Spleen (tissue), 11 donors: Measurements from ENCODE around the gene TIPRL. TPM values are rescaled to one million over a fixed set of nuclear protein-coding genes. Genes with fewer than 3 reads are reported as not detected.
"Not testable (repeated sequence)": the region's sequence is repeated elsewhere in the genome, so short reads cannot be mapped to it uniquely, and the experiment has no call there.

ENCODE experiments used
- DNase-seq: peaks from one replicate; pipeline ENCODE4 v3.0.0-alpha.2; 2020
- H3K27ac ChIP-seq, 8 donors: fragments of 200-600 bp; sonication (generic) in 7 of 8; 1 replicate in 4 of 8; 2 replicates in 4 of 8; pipeline versions ENCODE4 v1.5.0 to v1.8.0; 2016 to 2021; ENCODE audit warnings: inconsistent platforms in 4 of 8, mild to moderate bottlenecking in 4 of 8, moderate library complexity in 1 of 8
- H3K27me3 ChIP-seq, 7 donors: fragments of 200-600 bp; sonication (generic) in 6 of 7; replicated peaks in 1 of 7; 1 replicate in 4 of 7; 2 replicates in 3 of 7; pipeline versions ENCODE4 v1.5.0 to v1.8.0; 2016 to 2021; ENCODE audit warnings: inconsistent platforms in 3 of 7, mild to moderate bottlenecking in 1 of 7
- H3K36me3 ChIP-seq, 6 donors: fragments of 200-600 bp; sonication (generic) in 5 of 6; 1 replicate in 4 of 6; 2 replicates in 2 of 6; pipeline versions ENCODE4 v1.5.0 to v1.8.0; 2016 to 2021; ENCODE audit warnings: inconsistent platforms in 2 of 6
- H3K4me1 ChIP-seq, 6 donors: fragments of 200-600 bp; sonication (generic) in 5 of 6; 1 replicate in 3 of 6; 2 replicates in 3 of 6; pipeline versions ENCODE4 v1.5.0 to v1.8.0; 2016 to 2021; ENCODE audit warnings: inconsistent platforms in 3 of 6
- H3K4me3 ChIP-seq, 8 donors: fragments of 200-600 bp; sonication (generic) in 7 of 8; 1 replicate in 4 of 8; 2 replicates in 4 of 8; pipeline versions ENCODE4 v1.5.0 to v1.8.0; 2016 to 2021; ENCODE audit warnings: inconsistent platforms in 4 of 8, mild to moderate bottlenecking in 4 of 8, moderate library complexity in 2 of 8
- H3K9me3 ChIP-seq, 8 donors: fragments of 200-600 bp; sonication (generic) in 7 of 8; 1 replicate in 4 of 8; 2 replicates in 4 of 8; pipeline versions ENCODE4 v1.5.0 to v1.8.0; 2016 to 2021; ENCODE audit warnings: inconsistent platforms in 4 of 8
- POLR2A ChIP-seq, 3 donors: fragments of 450-650 bp; IDR thresholded peaks; one replicate each; pipeline ENCODE4 v1.5.1; 2017; ENCODE audit warnings: antibody characterized with exemption in 3 of 3, mild to moderate bottlenecking in 1 of 3
- POLR2AphosphoS5 ChIP-seq, 3 donors: sonication (generic); formaldehyde crosslinking; IDR thresholded peaks; one replicate each; pipeline ENCODE4 v1.5.1; 2017; ENCODE audit warnings: antibody characterized with exemption in 3 of 3
- WGBS, 5 donors: extraction: QIAGEN DNeasy Blood & Tissue Kit in 3 of 5; methylation state at CpG; one replicate each; pipeline versions ENCODE4 v1.1.5 to v1.1.7; 2013 to 2018; 5-methylcytosine and 5-hydroxymethylcytosine counted together
- intact Hi-C: fragments of 100-400 bp; cut with DNase I; formaldehyde crosslinking; loops from one replicate; pipeline ENCODE4 v1.15.0; 2023; ENCODE audit warnings: low total_unique reads
- polyA plus RNA-seq, 3 donors: library from polyadenylated mRNA; stranded (reverse); fragments of 200-250 nt; gene quantifications; one replicate each; pipeline ENCODE4 v1.2.1, GENCODE V29; 2013
- total RNA-seq, 7 donors: library from RNA; depleted of rRNA in 3 of 7; stranded (reverse); fragments of >200 nt in 3 of 7; fragmentation: NEBNext Ultra II Directional in 4 of 7; extraction: Animal tissue kit (Norgen Biotek cat#: 25700) in 4 of 7; gene quantifications; one replicate each; pipeline versions ENCODE4 v1.1.0 to v1.2.1, GENCODE V29; 2016 to 2021
- TF ChIP-seq, protein P1 (sequence below), 11 experiments: fragments of 200-600 bp in 7 of 11; fragments of 450-650 bp in 4 of 11; sonication (generic) in 4 of 11; IDR thresholded peaks in 8 of 11; conservative IDR thresholded peaks in 3 of 11; 1 replicate in 7 of 11; 2 replicates in 4 of 11; pipeline versions ENCODE4 v1.4.0 to v1.8.0; 2016 to 2021; ENCODE audit warnings: antibody characterized with exemption in 11 of 11, inconsistent platforms in 4 of 11, mild to moderate bottlenecking in 1 of 11
- donor health status: healthy with polysubstance abuse.
- donor health status: DM: no; HTN: no; CAD: no; lungs with moderate emphysema.
- donor health status: DM: no; HTN: no; CAD: no.
- donor health status: Bipolar disorder and iron deficiency.
- donor health status: healthy.
- donor health status: DM: no; HTN: no; CAD: no.
- donor health status: DM: yes; HTN: yes; CAD: no.

Gene TIPRL
- total and polyA plus RNA-seq, 10 donors = 10.1 to 26.3 (median 17.5) TPM

DNA sequence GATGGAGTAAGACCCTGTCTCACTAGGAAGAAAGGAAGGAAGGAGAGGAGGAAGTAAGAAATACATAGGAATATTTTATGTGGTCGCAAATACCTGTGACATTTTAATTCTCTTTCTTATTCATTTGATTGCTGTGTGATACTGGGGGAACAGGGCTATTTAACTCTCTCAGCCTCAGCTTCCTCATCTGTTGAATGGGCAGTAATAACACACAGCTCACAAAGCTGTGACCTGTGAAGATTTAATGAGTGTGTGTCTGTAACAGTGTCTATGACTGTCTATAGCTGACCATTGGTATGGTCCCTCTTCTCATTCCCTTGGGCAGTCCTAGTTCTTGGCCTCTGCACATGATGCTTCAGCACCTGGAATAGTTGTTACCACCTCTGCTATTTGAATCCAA lies 28.5 kb upstream of the TIPRL start:
- no peaks in the 10 kb centered on the region for H3K36me3 ChIP-seq
- peak overlapping the region in 1 of 8 donors; percentile 65 for H3K27ac ChIP-seq
- H3K27me3 ChIP-seq = no peaks in the 10 kb centered on the region
- intact Hi-C loops = no loop called here
- DNase-seq = no peak
- H3K9me3 ChIP-seq = no peaks in the 10 kb centered on the region
- peaks cover 0 to 25% (median 15%) of the 10 kb centered on the region in 6 donors for H3K4me1 ChIP-seq
- H3K4me3 ChIP-seq = no peak overlapping the region
- no peak for TF ChIP-seq POLR2AphosphoS5 (IDR thresholded peaks at IDR 0.05)
- TF ChIP-seq POLR2A (IDR thresholded peaks at IDR 0.05) = no peak
- TF ChIP-seq, protein P1, sequence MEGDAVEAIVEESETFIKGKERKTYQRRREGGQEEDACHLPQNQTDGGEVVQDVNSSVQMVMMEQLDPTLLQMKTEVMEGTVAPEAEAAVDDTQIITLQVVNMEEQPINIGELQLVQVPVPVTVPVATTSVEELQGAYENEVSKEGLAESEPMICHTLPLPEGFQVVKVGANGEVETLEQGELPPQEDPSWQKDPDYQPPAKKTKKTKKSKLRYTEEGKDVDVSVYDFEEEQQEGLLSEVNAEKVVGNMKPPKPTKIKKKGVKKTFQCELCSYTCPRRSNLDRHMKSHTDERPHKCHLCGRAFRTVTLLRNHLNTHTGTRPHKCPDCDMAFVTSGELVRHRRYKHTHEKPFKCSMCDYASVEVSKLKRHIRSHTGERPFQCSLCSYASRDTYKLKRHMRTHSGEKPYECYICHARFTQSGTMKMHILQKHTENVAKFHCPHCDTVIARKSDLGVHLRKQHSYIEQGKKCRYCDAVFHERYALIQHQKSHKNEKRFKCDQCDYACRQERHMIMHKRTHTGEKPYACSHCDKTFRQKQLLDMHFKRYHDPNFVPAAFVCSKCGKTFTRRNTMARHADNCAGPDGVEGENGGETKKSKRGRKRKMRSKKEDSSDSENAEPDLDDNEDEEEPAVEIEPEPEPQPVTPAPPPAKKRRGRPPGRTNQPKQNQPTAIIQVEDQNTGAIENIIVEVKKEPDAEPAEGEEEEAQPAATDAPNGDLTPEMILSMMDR (IDR thresholded peaks at IDR 0.05 in 8 of 11, conservative IDR thresholded peaks at IDR 0.05 in 3 of 11) = no peak
- 83 to 94% (median 92%) methylated on average over 1 of the region's 1 CpG for WGBS, 5 donors

DNA sequence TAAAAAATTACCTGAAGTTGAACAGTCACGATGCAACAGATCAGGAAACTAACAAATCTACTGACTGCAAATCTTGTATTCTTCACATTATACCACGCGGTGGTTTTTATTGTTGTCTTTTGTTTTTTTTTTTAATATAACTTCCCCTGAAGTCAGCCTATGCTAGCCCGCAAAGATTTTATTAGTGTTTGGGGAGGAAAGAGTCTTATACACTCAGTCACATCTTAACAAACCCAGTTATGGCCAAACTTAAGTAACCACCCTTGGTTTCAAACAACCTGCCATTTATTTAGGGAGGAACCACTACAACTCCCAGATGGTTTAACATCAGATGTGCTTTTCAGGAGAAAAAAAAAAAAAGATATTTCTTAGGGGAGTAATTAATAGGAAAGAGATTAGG lies 26.8 kb upstream of the TIPRL start:
- Histone ChIP-seq H3K4me3 (no peak overlapping the region), H3K9me3 (peaks cover 0 to 6% (median under 1%) of the 10 kb centered on the region in 8 donors), H3K4me1 (peaks cover 0 to 15% (median 10%) of the 10 kb centered on the region in 6 donors), H3K27me3 (no peaks in the 10 kb centered on the region), H3K27ac (no peak overlapping the region), H3K36me3 (no peaks in the 10 kb centered on the region)
- no peak for DNase-seq
- intact Hi-C loops = no loop called here
- TF ChIP-seq, protein P1 (IDR thresholded peaks at IDR 0.05 in 8 of 11, conservative IDR thresholded peaks at IDR 0.05 in 3 of 11) = no peak
- TF ChIP-seq POLR2A (IDR thresholded peaks at IDR 0.05) (no peak), POLR2AphosphoS5 (IDR thresholded peaks at IDR 0.05) (no peak)
- WGBS, 5 donors = 83 to 95% (median 92%) methylated on average over 4 of the region's 4 CpGs

DNA sequence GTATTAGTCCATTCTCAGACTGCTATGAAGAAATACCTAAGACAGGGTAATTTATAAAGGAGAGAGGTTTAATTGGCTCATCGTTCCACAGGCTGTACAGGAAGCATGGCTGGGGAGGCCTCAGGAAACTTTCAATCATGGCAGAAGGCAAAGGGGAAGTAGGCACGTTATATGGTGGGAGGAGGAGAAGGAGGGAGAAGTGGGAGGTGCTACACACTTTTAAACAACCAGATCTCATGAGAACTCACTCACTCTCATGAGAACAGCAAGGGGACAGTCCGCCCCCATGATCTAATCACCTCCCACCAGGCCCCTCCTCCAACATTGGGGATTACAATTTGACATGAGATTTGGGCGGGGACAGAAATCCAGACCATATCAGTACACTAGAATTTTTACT lies 24.1 kb upstream of the TIPRL start:
- H3K4me1 ChIP-seq, H3K36me3 ChIP-seq, H3K4me3 ChIP-seq, intact Hi-C loops, H3K27me3 ChIP-seq, H3K27ac ChIP-seq, DNase-seq: not testable (repeated sequence)
- 43 to 52% (median 49%) methylated on average over 4 of the region's 4 CpGs for WGBS, 5 donors
- peaks cover 0 to 34% (median 25%) of the 10 kb centered on the region in 8 donors for H3K9me3 ChIP-seq

DNA sequence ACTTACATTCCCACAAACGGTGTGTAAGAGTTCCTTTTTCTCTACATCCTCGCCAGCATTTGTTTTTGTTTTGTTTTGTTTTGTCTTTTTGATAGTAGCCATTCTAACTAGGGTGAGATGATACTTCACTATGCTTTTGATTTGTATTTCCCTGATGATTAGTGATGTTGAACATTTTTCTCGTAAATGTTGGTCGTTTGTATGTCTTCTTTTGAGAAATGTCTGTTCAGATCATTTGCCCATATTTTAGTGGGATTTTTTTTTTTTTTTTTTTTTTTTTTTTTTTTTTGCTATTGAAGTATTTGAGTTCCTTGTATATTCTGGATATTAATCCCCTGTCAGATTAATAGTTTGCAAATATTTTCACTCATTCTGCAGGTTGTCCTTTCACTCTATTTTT lies 22.9 kb upstream of the TIPRL start:
- no peaks in the 10 kb centered on the region for H3K36me3 ChIP-seq
- H3K4me3 ChIP-seq = no peak overlapping the region
- H3K9me3 ChIP-seq = peaks cover 0 to 46% (median 37%) of the 10 kb centered on the region in 8 donors
- intact Hi-C loops = no loop called here
- WGBS, 5 donors = 59 to 88% (median 68%) methylated on average over 4 of the region's 4 CpGs
- TF ChIP-seq POLR2AphosphoS5 (IDR thresholded peaks at IDR 0.05) (no peak), POLR2A (IDR thresholded peaks at IDR 0.05) (no peak)
- TF ChIP-seq, protein P1 (IDR thresholded peaks at IDR 0.05 in 8 of 11, conservative IDR thresholded peaks at IDR 0.05 in 3 of 11) = no peak
- no peak overlapping the region for H3K27ac ChIP-seq
- H3K27me3 ChIP-seq = no peaks in the 10 kb centered on the region
- H3K4me1 ChIP-seq = no peaks in the 10 kb centered on the region
- DNase-seq = no peak

DNA sequence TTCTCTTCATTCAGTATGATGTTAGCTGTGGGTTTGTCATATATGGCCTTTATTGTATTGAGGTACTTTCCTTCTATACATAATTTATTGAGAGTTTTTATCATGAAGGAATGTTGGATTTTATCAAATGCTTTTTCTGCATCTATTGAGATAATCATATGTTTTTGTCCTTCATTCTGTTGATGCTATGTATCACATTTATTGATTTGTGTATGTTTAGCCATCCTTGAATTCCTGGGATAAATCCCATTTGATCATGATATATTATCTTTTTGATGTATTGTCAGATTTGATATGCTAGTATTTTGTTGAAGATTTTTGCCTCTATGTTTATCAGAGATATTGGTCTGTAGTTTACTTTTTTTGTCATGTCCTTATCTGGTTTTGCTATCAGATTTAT lies 21.1 kb upstream of the TIPRL start:
- intact Hi-C loops = no loop called here
- Histone ChIP-seq H3K4me1 (no peaks in the 10 kb centered on the region), H3K36me3 (no peaks in the 10 kb centered on the region), H3K27ac (no peak overlapping the region), H3K27me3 (no peaks in the 10 kb centered on the region), H3K4me3 (no peak overlapping the region), H3K9me3 (peaks cover 0 to 50% (median 39%) of the 10 kb centered on the region in 8 donors)
- no peak for DNase-seq
- TF ChIP-seq, protein P1 (IDR thresholded peaks at IDR 0.05 in 8 of 11, conservative IDR thresholded peaks at IDR 0.05 in 3 of 11) = no peak
- TF ChIP-seq POLR2A (IDR thresholded peaks at IDR 0.05) (no peak), POLR2AphosphoS5 (IDR thresholded peaks at IDR 0.05) (no peak)
